Stimulated activated naive CD8-positive, alpha-beta T cell treated with anti-CD3 and anti-CD28 coated beads, Interleukin-15, Interleukin-2, amounts not matched to agents 100 U/mL and 50 U/mL, for 24 hours (primary cell): ENCODE data around the gene PRIMA1.

Source experiments
- ATAC-seq: fragments of 150-1000 bp; cut with Tn5 transposase; one replicate; pipeline ENCODE4 v1.10.0; 2021
- DNase-seq: peaks from one replicate; pipeline ENCODE4 v3.0.0; 2021

The PRIMA1 gene

GRCh38 chr14:93753647-93754046 lies 34.6 kb downstream of the PRIMA1 start:
- no peak for ATAC-seq
- no peak for DNase-seq

GRCh38 chr14:93752980-93753561 lies 35.2 kb downstream of the PRIMA1 start:
- DNase-seq = no peak
- no peak for ATAC-seq

- ATAC-seq = no peak
Measured at GRCh38 chr14:93751946-93752655, 36.2 kb downstream of the PRIMA1 start.

GRCh38 chr14:93749076-93749420 lies 39.2 kb downstream of the PRIMA1 start:
- DNase-seq = no peak
- ATAC-seq = no peak

More at GRCh38 chr14:93751946-93752655, 36.2 kb downstream of the PRIMA1 start:
- no peak for DNase-seq

GRCh38 chr14:93748208-93749075 lies 39.8 kb downstream of the PRIMA1 start:
- DNase-seq (no peak), ATAC-seq (no peak)

GRCh38 chr14:93747560-93747959 lies 40.7 kb downstream of the PRIMA1 start:
- no peak for DNase-seq
- no peak for ATAC-seq

GRCh38 chr14:93747102-93747501 lies 41.2 kb downstream of the PRIMA1 start:
- ATAC-seq = no peak
- no peak for DNase-seq

- no peak for DNase-seq
- ATAC-seq = no peak
Measured at GRCh38 chr14:93745603-93746273, 42.5 kb downstream of the PRIMA1 start.

GRCh38 chr14:93744876-93745275 lies 43.4 kb downstream of the PRIMA1 start:
- no peak for DNase-seq
- ATAC-seq = no peak

GRCh38 chr14:93744176-93744575 lies 44.1 kb downstream of the PRIMA1 start:
- DNase-seq (no peak), ATAC-seq (no peak)

GRCh38 chr14:93743270-93744060 lies 44.8 kb downstream of the PRIMA1 start:
- DNase-seq (no peak), ATAC-seq (no peak)

GRCh38 chr14:93742761-93743160 lies 45.5 kb downstream of the PRIMA1 start:
- ATAC-seq (no peak), DNase-seq (no peak)

GRCh38 chr14:93741556-93742230 lies 46.6 kb downstream of the PRIMA1 start:
- no peak for ATAC-seq
- no peak for DNase-seq

- no peak for ATAC-seq
- no peak for DNase-seq
Measured at GRCh38 chr14:93737634-93738033, 50.7 kb downstream of the PRIMA1 start.

GRCh38 chr14:93736378-93737014 lies 51.8 kb downstream of the PRIMA1 start:
- DNase-seq = no peak
- ATAC-seq = no peak

- no peak for DNase-seq
- no peak for ATAC-seq
Measured at GRCh38 chr14:93735206-93735605, 53.1 kb downstream of the PRIMA1 start.

- ATAC-seq (no peak), DNase-seq (no peak)
Measured at GRCh38 chr14:93734086-93734822, 54.0 kb downstream of the PRIMA1 start.

- DNase-seq (no peak), ATAC-seq (no peak)
Measured at GRCh38 chr14:93733631-93734030, 54.7 kb downstream of the PRIMA1 start.

GRCh38 chr14:93733231-93733630 lies 55.1 kb downstream of the PRIMA1 start:
- DNase-seq (no peak), ATAC-seq (no peak)

GRCh38 chr14:93732524-93732923 lies 55.8 kb downstream of the PRIMA1 start:
- ATAC-seq = no peak

More at GRCh38 chr14:93732524-93732923, 55.8 kb downstream of the PRIMA1 start:
- no peak for DNase-seq
